22Rv1 (cell line): ENCODE measurements around the gene B2M.

Experiments used
- H3K27ac ChIP-seq: fragments of 450-650 bp; 2 replicates; pipeline ENCODE4 v1.5.1; 2017
- ZFX ChIP-seq: fragments of 450-650 bp; IDR thresholded peaks from 2 replicates; pipeline ENCODE4 v1.6.1; 2017; ENCODE audit warnings: antibody characterized with exemption, borderline replicate concordance
- TF ChIP-seq, protein P1 (sequence below): fragments of 450-650 bp; IDR thresholded peaks from 2 replicates; pipeline ENCODE4 v1.5.1; 2017; ENCODE audit warnings: mild to moderate bottlenecking

B2M gene

DNA sequence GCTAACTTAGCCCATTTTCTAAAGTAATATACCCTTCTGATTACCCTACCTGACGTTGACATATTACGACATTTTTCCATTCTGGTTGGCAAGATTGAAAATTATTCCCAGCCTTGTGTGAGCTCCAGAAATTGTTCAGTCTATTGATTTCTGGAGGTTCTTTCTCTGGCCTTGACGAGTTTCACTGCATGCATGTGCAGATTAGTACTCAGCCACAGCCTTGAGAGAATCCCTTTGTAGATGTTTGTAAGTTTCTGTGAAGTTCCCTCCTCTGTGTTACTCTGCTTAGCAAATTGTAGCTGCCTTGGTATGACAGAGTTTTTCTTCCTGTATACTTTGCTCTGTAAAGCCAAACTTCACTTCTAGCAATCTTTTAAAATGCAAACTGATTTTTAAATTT, 52.5 kb downstream of the B2M start:
- no peak overlapping the region for H3K27ac ChIP-seq
- no peak for TF ChIP-seq ZFX
- TF ChIP-seq, protein P1, sequence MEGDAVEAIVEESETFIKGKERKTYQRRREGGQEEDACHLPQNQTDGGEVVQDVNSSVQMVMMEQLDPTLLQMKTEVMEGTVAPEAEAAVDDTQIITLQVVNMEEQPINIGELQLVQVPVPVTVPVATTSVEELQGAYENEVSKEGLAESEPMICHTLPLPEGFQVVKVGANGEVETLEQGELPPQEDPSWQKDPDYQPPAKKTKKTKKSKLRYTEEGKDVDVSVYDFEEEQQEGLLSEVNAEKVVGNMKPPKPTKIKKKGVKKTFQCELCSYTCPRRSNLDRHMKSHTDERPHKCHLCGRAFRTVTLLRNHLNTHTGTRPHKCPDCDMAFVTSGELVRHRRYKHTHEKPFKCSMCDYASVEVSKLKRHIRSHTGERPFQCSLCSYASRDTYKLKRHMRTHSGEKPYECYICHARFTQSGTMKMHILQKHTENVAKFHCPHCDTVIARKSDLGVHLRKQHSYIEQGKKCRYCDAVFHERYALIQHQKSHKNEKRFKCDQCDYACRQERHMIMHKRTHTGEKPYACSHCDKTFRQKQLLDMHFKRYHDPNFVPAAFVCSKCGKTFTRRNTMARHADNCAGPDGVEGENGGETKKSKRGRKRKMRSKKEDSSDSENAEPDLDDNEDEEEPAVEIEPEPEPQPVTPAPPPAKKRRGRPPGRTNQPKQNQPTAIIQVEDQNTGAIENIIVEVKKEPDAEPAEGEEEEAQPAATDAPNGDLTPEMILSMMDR: no peak

DNA sequence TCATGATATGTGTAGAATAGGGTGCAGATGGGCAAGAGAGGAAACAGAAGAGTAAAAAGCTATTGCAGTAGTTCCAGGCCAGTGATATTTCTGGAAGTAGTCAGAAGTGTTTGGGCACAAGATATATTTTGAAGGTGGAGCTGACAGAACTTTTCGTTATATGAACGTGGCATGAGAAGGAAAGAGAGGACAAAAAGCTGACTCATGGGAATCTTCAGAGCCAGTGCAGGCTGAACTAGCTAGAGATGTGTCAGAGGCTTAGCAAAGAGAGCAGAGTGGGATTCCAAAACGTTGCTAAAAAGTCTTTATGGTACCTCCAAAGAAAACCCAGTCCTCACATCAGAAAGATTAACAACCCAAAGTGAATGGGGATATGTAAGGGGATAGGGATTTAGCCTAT, 53.7 kb downstream of the B2M start:
- no peak overlapping the region for H3K27ac ChIP-seq
- TF ChIP-seq, protein P1: no peak
- TF ChIP-seq ZFX: no peak
